HG02938 (cell line): ENCODE measurements around the gene RPH3AL.
"Not testable (repeated sequence)": the region's sequence is repeated elsewhere in the genome, so short reads cannot be mapped to it uniquely, and the experiment has no call there.

ENCODE experiments used
- ATAC-seq: cut with Tn5 transposase; IDR thresholded peaks from one replicate; pipeline ENCODE4 v1.9.1; 2021; ENCODE audit warnings: mild to moderate bottlenecking, moderate library complexity; ENCODE audit not compliant: unreplicated experiment

Gene RPH3AL

DNA sequence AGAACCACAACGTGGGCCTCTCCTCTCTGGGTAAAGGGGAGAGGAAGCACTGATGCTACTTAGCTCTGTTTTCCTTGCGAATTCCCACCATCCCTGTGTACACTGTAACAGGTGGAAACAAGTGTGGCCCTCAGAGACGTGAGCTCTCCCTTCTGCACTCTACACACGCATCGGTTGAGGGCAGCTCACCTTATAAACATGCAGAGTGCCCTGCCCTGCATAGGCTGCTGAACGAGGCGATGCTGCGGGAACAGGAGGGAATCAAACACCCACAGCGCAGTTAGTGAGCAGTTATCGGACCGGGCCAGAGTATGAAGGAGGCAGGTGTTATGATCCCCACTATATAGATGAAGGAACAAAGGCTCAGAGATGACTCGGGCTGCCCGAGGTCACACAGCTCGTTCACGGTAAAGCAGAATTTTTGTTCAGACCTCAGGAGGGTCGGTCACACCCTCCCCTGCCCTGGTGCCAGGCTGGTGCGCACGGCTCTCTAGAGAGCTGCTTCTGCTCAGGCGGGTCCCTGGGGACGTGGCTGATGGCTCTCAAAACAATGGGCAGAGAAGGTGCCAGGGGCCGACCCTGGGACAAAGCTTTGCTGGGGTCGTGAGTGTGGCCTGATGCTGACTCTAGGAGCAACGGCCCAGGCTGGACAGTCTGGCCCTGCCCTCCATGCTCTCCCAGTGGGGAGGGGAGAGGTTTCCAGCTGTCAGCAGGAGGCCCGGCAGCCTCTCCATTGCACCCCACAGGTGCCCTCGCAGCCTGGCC is 68.5 kb downstream of the RPH3AL start:
- ATAC-seq: no peak

DNA sequence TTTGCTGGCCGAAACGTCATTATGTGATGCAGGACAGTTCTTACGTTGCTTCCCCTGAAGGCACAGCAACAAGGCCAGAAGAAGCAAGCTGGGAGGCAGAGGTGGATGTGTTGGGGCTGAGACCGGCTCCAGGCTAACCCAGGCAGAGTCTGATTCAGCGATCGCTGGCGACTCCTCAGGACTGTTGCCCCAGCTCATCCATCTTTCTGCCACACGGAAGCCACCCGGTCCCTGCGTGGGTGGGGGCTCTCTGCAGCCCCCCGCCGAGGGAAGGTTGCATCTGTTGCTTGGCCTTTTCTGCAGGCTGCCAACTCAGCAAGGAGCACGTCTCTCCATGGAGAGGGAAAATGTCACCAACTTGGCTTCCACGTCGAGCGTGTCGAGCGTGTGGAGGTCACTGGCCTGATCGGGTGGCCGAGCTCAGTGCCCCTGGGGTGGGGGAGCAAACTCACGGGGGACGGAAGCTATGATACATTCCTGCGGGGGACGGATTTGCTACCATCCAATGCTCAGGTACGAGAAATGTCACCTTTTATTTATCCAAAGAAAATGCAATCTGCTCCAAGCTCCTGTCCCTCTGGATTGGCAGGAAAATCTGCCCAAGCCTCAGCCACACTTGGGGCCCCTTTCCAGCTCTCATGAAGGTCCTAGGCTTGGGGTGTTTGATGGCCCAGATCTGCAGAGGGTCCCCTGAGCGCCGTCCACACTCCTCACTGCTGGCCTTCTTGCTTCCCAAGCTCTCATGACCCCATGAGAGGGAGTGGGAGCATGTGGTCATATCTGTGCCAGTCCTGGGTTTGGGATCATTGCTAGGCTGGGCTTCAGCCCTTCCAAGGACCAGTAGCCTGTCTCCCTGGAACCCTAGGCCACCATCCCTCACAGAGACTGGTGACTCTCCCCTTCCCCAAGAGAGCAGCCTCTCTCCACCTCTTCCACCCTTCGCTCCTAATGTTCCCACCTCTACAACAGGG is 69.4 kb downstream of the RPH3AL start:
- ATAC-seq: no peak

- no peak for ATAC-seq
Measured at GRCh38 chr17:282000-282911, 70.4 kb downstream of the RPH3AL start.

DNA sequence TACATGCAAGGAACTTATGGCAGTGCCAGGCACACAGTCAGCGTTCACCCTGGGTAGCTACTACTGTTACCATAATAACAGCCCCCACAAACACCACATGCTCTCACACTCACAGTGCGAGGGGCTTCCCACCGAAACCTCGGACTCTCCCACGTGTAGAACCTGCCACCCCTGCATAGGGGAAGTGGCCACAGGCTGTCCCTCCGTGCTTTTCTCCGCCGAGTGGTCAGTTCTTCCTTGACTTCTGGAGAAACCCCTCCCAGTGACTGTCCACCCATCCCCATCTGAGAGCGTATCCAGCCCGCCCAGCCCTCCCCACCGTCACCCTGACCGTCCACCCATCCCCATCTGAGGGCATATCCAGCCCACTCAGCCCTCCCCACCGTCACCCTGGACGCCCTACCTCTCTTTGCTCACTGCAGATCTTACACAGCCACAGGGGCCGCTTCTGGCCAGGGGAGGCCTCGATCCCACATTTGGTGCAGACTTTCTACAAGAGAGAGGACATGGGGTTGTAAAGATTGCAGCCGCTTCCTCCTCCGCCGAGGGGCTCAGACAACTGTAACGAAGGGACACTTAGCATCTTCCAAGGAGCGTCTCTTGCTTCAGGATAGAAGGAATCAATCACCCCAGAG is 71.1 kb downstream of the RPH3AL start:
- no peak for ATAC-seq

DNA sequence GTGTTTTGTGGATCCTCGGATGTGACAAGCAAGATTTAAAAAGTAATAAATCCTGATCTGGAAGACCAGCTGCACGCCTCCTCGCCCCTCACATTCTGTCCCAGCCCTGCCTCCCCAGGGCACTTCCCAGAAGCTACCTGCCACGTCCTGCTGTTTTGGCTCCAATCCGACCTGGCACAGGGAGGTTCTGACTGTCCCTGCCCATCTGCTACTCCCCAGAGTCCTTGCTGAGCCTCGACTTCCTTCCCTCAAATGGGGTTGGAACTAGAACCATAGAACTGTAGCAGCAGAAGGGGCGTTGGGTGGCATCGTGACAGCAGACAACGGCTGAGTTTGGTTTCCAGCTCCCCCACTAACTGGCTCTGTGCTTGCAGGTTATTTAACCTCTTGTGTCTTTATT is 71.7 kb downstream of the RPH3AL start:
- no peak for ATAC-seq

DNA sequence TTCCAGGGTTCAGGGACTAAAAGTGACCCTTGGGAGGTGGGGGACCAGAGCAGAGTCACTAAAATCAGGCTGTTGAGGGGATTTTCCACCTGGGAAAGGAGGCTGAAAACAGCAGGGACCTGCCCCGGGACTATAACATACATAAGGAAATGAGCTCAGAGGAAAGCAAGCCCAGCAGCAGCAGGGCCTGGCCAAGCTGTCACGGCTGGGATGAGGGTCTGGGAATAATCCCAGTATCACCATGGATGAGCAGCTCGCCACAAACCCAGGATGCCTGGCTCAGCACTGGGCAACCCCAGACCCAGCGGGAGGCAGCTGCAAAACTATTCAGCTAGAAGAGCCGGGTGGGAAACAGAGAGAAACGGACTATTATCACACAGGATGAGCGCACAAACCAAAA is 72.4 kb downstream of the RPH3AL start:
- no peak for ATAC-seq

DNA sequence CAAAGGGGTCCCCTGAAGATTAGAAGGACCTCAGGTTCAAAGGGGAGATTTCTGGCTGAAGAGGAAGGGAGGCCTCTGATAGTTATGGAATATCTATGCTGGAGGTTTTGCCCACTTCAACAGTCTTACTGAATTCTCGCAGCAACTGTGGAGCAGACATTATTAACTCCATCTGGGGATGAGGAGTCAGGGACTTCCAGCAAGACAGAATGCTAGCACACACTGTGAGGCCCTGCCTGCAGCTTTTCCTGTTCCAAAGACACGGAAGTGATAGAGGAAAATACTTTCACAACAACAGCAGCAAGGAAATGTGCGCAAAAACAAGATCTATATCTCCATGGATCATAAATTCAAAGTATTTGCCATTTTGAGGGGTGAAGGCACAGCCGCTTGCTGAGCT is 72.8 kb downstream of the RPH3AL start:
- ATAC-seq: no peak

DNA sequence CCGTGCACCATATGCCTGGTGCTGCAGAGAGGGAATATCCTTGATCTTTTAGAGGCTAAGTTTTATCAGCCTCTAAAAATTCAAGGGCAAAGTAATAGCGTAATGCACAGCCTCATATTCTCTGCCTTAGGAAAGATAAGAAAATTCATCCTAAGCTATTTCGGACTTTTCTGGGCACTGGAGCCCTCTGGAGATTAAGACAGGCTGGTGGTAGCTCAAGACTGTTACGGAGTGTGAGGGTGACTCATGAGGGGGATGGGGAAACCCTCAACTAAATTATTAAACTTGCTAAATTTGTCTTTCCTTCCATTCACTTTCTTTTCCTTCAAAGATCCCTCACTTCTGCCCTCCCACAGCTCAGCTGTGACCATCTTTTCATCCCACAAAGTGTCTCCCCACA is 73.3 kb downstream of the RPH3AL start:
- ATAC-seq: no peak

DNA sequence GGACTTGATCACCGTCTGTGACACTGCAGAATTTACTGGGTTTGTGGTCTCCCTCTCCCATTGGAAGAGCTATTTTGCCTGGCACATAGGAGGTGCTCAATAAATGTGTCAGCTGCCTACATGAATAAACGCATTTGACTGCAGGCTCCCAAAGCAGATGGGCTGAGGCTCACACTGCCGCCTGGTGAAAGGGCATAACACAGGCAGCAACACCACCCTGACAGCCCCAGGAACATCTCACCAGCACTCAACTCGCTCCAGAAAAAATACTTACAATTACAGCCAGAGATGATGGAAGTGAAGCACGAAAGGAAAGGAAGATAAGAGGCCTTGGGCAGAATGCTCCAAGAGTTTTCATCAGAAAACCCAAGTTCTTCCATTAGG is 73.9 kb downstream of the RPH3AL start:
- ATAC-seq: no peak

DNA sequence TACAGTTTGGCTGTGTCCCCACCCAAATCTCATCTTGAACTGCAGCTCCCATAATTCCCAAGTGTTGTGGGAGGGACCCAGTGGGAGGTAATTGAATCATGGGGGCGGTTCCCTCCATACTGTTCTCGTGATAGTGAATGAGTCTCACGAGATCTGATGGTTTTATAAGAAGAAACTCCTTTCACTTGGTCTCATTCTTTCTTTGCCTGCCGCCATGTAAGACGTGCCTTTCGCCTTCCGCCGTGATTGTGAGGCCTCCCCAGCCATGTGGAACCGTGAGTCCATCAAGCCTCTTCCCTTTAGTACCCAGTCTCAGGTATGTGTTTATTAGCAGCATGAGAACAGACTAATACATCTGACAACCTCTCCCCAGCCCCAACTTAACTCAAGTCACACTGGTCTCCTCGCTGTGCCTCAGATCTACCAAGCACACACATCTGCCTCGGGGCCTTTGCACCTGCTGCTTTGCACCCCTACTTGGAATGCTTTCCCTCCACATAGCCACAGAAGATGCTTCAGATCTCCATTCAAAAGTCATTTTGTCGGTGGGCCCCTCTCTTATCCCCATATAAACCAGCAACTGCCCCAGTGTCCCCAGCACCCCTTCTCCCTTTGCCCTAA is 74.4 kb downstream of the RPH3AL start:
- ATAC-seq: no peak

DNA sequence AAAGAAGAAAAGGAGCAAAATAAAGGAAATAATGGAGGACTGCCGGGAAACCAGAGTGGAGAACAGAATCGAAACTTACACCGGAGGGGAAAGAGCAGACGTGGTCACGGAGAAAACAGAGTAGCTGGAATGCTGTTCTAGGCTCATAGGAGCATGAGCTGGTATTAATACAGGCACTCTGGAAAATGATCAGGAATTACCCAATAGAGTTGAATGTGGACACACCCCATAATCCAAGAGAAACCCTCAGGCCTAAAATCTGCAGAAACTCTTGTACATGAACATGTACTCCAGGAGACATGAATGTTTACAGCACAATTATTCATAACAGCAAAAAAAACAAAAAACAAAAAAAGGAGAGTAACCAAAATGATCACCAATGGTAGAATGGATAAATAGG is 77.7 kb downstream of the RPH3AL start:
- ATAC-seq: no peak

GRCh38 chr17:273981-274832 is 78.4 kb downstream of the RPH3AL start:
- no peak for ATAC-seq

DNA sequence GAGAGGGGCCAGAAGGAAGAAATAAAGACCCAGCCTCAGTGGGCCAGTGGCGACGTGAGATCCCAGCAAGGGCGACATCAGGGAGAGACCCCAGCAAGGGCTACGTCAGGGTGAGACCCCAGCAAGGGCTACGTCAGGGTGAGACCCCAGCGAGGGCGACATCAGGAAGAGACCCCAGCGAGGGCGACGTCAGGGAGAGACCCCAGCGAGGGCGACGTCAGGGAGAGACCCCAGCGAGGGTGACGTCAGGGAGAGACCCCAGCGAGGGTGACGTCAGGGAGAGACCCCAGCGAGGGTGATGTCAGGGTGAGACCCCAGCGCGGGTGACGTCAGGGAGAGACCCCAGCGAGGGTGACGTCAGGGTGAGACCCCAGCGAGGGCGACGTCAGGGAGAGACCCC is 79.8 kb downstream of the RPH3AL start:
- not testable (repeated sequence) for ATAC-seq

DNA sequence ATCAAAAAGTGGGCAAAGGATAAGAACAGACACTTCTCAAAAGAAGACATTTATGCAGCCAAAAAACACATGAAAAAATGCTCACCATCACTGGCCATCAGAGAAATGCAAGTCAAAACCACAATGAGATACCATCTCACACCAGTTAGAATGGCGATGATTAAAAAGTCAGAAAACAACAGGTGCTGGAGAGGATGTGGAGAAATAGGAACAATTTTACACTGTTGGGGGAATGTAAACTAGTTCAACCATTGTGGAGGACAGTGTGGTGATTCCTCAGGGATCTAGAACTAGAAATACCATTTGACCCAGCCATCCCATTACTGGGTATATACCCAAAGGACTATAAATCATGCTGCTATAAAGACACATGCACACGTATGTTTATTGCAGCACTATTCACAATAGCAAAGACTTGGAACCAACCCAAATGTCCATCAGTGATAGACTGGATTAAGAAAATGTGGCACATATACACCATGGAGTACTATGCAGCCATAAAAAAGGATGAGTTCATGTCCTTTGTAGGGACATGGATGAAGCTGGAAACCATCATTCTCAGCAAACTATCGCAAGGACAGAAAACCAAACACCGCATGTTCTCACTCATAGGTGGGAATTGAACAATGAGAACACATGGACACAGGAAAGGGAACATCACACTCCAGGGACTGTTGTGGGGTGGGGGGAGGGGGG is 80.5 kb downstream of the RPH3AL start:
- ATAC-seq: not testable (repeated sequence)

DNA sequence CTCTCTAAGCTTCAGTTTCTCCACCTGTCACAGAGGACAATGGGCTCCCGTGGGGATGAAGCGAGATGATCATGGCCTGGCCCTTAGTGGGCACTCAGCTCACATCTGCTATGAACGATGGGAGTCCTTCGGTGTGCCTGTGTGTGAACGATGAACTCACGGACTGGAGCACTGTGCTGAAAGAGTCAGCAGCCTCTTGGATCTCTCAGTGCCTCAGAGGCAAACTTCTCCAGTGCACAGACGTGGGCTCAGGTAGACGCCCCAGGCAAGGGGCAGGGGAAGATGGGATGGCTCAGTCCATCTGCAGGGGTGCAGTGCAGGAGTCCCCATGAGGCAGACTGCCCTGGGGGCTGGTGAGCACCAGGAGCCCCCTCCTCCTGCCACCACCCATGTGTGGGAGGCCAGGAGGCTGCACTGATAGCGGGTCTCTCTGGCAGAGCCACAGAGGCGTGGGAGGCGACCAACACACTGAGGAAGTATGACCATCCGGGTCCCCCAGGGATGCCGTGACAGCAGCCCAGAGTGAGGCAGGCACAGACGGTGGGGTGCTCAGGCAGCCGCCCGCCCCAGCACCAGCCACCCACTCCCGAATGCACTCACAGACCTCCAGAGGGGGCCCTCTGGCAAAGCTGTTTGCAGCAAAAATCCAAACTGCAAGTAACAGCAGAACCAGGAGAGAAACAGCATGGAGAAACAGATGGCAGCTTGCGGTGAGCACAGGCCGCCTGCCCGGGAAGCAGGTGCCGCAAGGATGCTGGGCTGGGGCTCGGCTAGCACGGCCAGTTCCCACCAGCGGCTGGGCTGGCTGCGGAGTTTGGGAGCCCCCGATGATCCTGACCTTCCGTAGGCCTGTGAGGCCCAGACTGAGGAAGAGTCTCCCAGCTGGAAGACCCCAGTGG is 82.7 kb downstream of the RPH3AL start:
- ATAC-seq: no peak

- no peak for ATAC-seq
Measured at GRCh38 chr17:266701-267667, 85.6 kb downstream of the RPH3AL start.
